Common myeloid progenitor, CD34-positive (primary cell): ENCODE measurements around the gene TRABD2B.

Experiments used
- CTCF ChIA-PET: fragments of 350-600 bp; sonication (Branson Sonifier 250); formaldehyde crosslinking; loops from one replicate; lab custom pipeline; 2021; ENCODE audit warnings: antibody characterized with exemption; lab: Charles Lee
- POLR2A ChIA-PET: fragments of 350-600 bp; sonication (Branson Sonifier 250); formaldehyde crosslinking; loops from one replicate; lab custom pipeline; 2021; ENCODE audit warnings: antibody characterized with exemption; lab: Charles Lee
- DNase-seq, 3 donors: peaks; one replicate each; pipeline versions ENCODE4 v3.0.0 to v3.0.0-alpha.2; 2013
- H3K27ac ChIP-seq, 2 experiments: 1 replicate in 1 of 2; 2 replicates in 1 of 2; pipeline ENCODE4 v1.7.0; 2013; ENCODE audit warnings: inconsistent platforms in 2 of 2, low read length in 2 of 2, mild to moderate bottlenecking in 2 of 2, low read depth in 1 of 2, moderate library complexity in 1 of 2; ENCODE audit not compliant: severe bottlenecking in 2 of 2, insufficient read depth in 1 of 2, poor library complexity in 1 of 2
- H3K27me3 ChIP-seq, 5 experiments: replicated peaks in 2 of 5; 1 replicate in 3 of 5; 2 replicates in 2 of 5; pipeline versions ENCODE4 v1.6.1 to v1.7.0; 2013; ENCODE audit warnings: low read length in 4 of 5, mild to moderate bottlenecking in 2 of 5, moderate library complexity in 2 of 5, inconsistent platforms in 1 of 5; ENCODE audit not compliant: insufficient read depth in 5 of 5, control insufficient read depth in 4 of 5
- H3K36me3 ChIP-seq, 4 experiments: 1 replicate in 2 of 4; 2 replicates in 2 of 4; pipeline versions ENCODE4 v1.6.1 to v1.7.0; 2013; ENCODE audit warnings: low read length in 3 of 4, control low read depth in 1 of 4, mild to moderate bottlenecking in 1 of 4; ENCODE audit not compliant: control insufficient read depth in 4 of 4, insufficient read depth in 4 of 4
- H3K4me1 ChIP-seq, 4 experiments: 1 replicate in 3 of 4; 2 replicates in 1 of 4; pipeline versions ENCODE4 v1.6.1 to v1.7.1; 2013; ENCODE audit warnings: low read length in 3 of 4, mild to moderate bottlenecking in 3 of 4, control low read depth in 1 of 4, inconsistent platforms in 1 of 4, moderate library complexity in 1 of 4; ENCODE audit not compliant: control insufficient read depth in 4 of 4, insufficient read depth in 4 of 4; ENCODE audit errors: control extremely low read depth in 1 of 4
- H3K4me3 ChIP-seq, 7 experiments: 1 replicate in 4 of 7; 2 replicates in 3 of 7; pipeline versions ENCODE4 v1.5.1 to v1.7.0; 2013; ENCODE audit warnings: mild to moderate bottlenecking in 7 of 7, low read length in 6 of 7, moderate library complexity in 6 of 7, inconsistent platforms in 2 of 7, low read depth in 2 of 7, control low read depth in 1 of 7; ENCODE audit not compliant: insufficient read depth in 4 of 7, control insufficient read depth in 1 of 7; ENCODE audit errors: extremely low read depth in 1 of 7
- H3K9me3 ChIP-seq, 5 experiments: 1 replicate in 4 of 5; 2 replicates in 1 of 5; pipeline versions ENCODE4 v1.6.1 to v1.7.1; 2013; ENCODE audit warnings: low read length in 4 of 5, mild to moderate bottlenecking in 2 of 5, inconsistent platforms in 1 of 5, low read depth in 1 of 5, moderate library complexity in 1 of 5; ENCODE audit not compliant: control insufficient read depth in 4 of 5, insufficient read depth in 2 of 5; ENCODE audit errors: control extremely low read depth in 1 of 5
- WGBS: methylation state at CpG from one replicate; pipeline ENCODE4 v1.1.5; 2013; ENCODE audit not compliant: insufficient coverage; 5-methylcytosine and 5-hydroxymethylcytosine counted together

The TRABD2B gene

GRCh38 chr1:47803815-47804501 lies 193.2 kb downstream of the TRABD2B start:
- ChIA-PET POLR2A (no interaction called here), CTCF (no interaction called here)
- WGBS = 98% methylated on average over 12 of the region's 13 CpGs
- Histone ChIP-seq H3K9me3 (no peaks in the 10 kb centered on the region), H3K36me3 (no peaks in the 10 kb centered on the region), H3K27ac (no peak overlapping the region), H3K4me3 (no peak overlapping the region), H3K4me1 (no peaks in the 10 kb centered on the region), H3K27me3 (no peaks in the 10 kb centered on the region)
- no peak for DNase-seq

- DNase-seq = no peak
- POLR2A ChIA-PET = no interaction called here
- 81% methylated on average over 2 of the region's 2 CpGs for WGBS
- no peaks in the 10 kb centered on the region for H3K9me3 ChIP-seq
- peaks cover 0 to 2% (median 0%) of the 10 kb centered on the region in 4 experiments for H3K4me1 ChIP-seq
- H3K27ac ChIP-seq = no peak overlapping the region
- H3K4me3 ChIP-seq = no peak overlapping the region
- no peaks in the 10 kb centered on the region for H3K36me3 ChIP-seq
- CTCF ChIA-PET = no interaction called here
- no peaks in the 10 kb centered on the region for H3K27me3 ChIP-seq
These were observed 199.6 kb downstream of the TRABD2B start for GRCh38 chr1:47797575-47797974.

GRCh38 chr1:47796626-47797025 lies 200.6 kb downstream of the TRABD2B start:
- DNase-seq = no peak
- H3K9me3 ChIP-seq = no peaks in the 10 kb centered on the region
- H3K36me3 ChIP-seq = no peaks in the 10 kb centered on the region
- no peaks in the 10 kb centered on the region for H3K27me3 ChIP-seq
- ChIA-PET POLR2A (interaction anchor here (0.6 kb wide), 1 partner anchor 37 kb away, joined by 3 read pairs; no protein-coding TSS in a partner anchor), CTCF (no interaction called here)
- peaks cover 0 to 2% (median 0%) of the 10 kb centered on the region in 4 experiments for H3K4me1 ChIP-seq
- no peak overlapping the region for H3K27ac ChIP-seq
- H3K4me3 ChIP-seq = no peak overlapping the region
- WGBS = 97% methylated on average over 6 of the region's 6 CpGs

GRCh38 chr1:47795102-47795501 lies 202.1 kb downstream of the TRABD2B start:
- CTCF ChIA-PET = no interaction called here
- H3K4me3 ChIP-seq = no peak overlapping the region
- no peak for DNase-seq
- no peaks in the 10 kb centered on the region for H3K9me3 ChIP-seq
- H3K27ac ChIP-seq = no peak overlapping the region
- WGBS = 100% methylated on average over 2 of the region's 2 CpGs
- no peaks in the 10 kb centered on the region for H3K36me3 ChIP-seq
- H3K27me3 ChIP-seq = peaks cover 0 to 2% (median 0%) of the 10 kb centered on the region in 5 experiments
- H3K4me1 ChIP-seq = peaks cover 0 to 2% (median 0%) of the 10 kb centered on the region in 4 experiments
- POLR2A ChIA-PET = no interaction called here

GRCh38 chr1:47794530-47794929 lies 202.7 kb downstream of the TRABD2B start:
- ChIA-PET CTCF (no interaction called here), POLR2A (no interaction called here)

GRCh38 chr1:47794081-47794480 lies 203.1 kb downstream of the TRABD2B start:
- H3K36me3 ChIP-seq = no peaks in the 10 kb centered on the region
- H3K27me3 ChIP-seq = peaks cover 0 to 2% (median 0%) of the 10 kb centered on the region in 5 experiments
- no peaks in the 10 kb centered on the region for H3K9me3 ChIP-seq
- 99% methylated on average over 5 of the region's 5 CpGs for WGBS
- ChIA-PET CTCF (no interaction called here), POLR2A (no interaction called here)
- no peak for DNase-seq
- peaks cover 0 to 2% (median 0%) of the 10 kb centered on the region in 4 experiments for H3K4me1 ChIP-seq
- no peak overlapping the region for H3K4me3 ChIP-seq
- no peak overlapping the region for H3K27ac ChIP-seq

More at GRCh38 chr1:47794530-47794929, 202.7 kb downstream of the TRABD2B start:
- no peak for DNase-seq
- peaks cover 0 to 2% (median 0%) of the 10 kb centered on the region in 4 experiments for H3K4me1 ChIP-seq
- H3K36me3 ChIP-seq = no peaks in the 10 kb centered on the region
- H3K27me3 ChIP-seq = peaks cover 0 to 2% (median 0%) of the 10 kb centered on the region in 5 experiments
- WGBS = 97% methylated on average over 7 of the region's 9 CpGs
- H3K9me3 ChIP-seq = no peaks in the 10 kb centered on the region
- H3K4me3 ChIP-seq = no peak overlapping the region
- no peak overlapping the region for H3K27ac ChIP-seq

GRCh38 chr1:47793563-47793962 lies 203.6 kb downstream of the TRABD2B start:
- H3K4me3 ChIP-seq = no peak overlapping the region
- ChIA-PET CTCF (no interaction called here), POLR2A (no interaction called here)

More at GRCh38 chr1:47793563-47793962, 203.6 kb downstream of the TRABD2B start:
- Histone ChIP-seq H3K27me3 (peaks cover 0 to 2% (median 0%) of the 10 kb centered on the region in 5 experiments), H3K27ac (no peak overlapping the region), H3K36me3 (no peaks in the 10 kb centered on the region), H3K9me3 (no peaks in the 10 kb centered on the region), H3K4me1 (peaks cover 0 to 2% (median 0%) of the 10 kb centered on the region in 4 experiments)
- DNase-seq = no peak
